ENCODE data around the gene BRD9. TPM values are rescaled to one million over a fixed set of nuclear protein-coding genes. Genes with fewer than 3 reads are reported as not detected.

The BRD9 gene
- total RNA-seq, 1 donor = 35.8 TPM

GRCh38 chr5:875931-876330 lies 16.7 kb downstream of the BRD9 start:
- peaks cover 10% of the 10 kb centered on the region for H3K79me2 ChIP-seq (ENCODE audit: insufficient read depth, low read length)
- DNase-seq (ENCODE audit: insufficient read length, low spot score, missing footprints) = no peak
- H2AFZ ChIP-seq (ENCODE audit: low read length) = no peak overlapping the region
- no peak overlapping the region for H3K27ac ChIP-seq (ENCODE audit: low read depth, low read length)
- no peaks in the 10 kb centered on the region for H3K4me1 ChIP-seq (ENCODE audit: insufficient read depth, low read length)
- no peak for TF ChIP-seq CTCF (IDR thresholded peaks at IDR 0.05; ENCODE audit: extremely low read depth, low read depth, low read length)
- no peaks in the 10 kb centered on the region for H3K27me3 ChIP-seq (ENCODE audit: insufficient read depth, low read length)
- H3K9me3 ChIP-seq (ENCODE audit: low read depth, low read length) = no peaks in the 10 kb centered on the region
- H3K4me2 ChIP-seq (ENCODE audit: insufficient read depth, low read length) = no peak overlapping the region
- no peak overlapping the region for H3K4me3 ChIP-seq (ENCODE audit: insufficient read depth, low read length)
- peaks cover 4% of the 10 kb centered on the region for H4K20me1 ChIP-seq (ENCODE audit: insufficient read depth, low read length)
- peaks cover 69% of the 10 kb centered on the region for H3K36me3 ChIP-seq (ENCODE audit: insufficient read depth, low read length)

GRCh38 chr5:873328-873727 lies 19.3 kb downstream of the BRD9 start:
- H3K4me2 ChIP-seq (ENCODE audit: insufficient read depth, low read length) = no peak overlapping the region
- peaks cover 89% of the 10 kb centered on the region for H3K36me3 ChIP-seq (ENCODE audit: insufficient read depth, low read length)
- H4K20me1 ChIP-seq (ENCODE audit: insufficient read depth, low read length) = peaks cover 7% of the 10 kb centered on the region
- peaks cover 7% of the 10 kb centered on the region for H3K79me2 ChIP-seq (ENCODE audit: insufficient read depth, low read length)
- no peak for TF ChIP-seq CTCF (IDR thresholded peaks at IDR 0.05; ENCODE audit: extremely low read depth, low read depth, low read length)
- no peak overlapping the region for H3K27ac ChIP-seq (ENCODE audit: low read depth, low read length)
- no peaks in the 10 kb centered on the region for H3K27me3 ChIP-seq (ENCODE audit: insufficient read depth, low read length)
- no peaks in the 10 kb centered on the region for H3K4me1 ChIP-seq (ENCODE audit: insufficient read depth, low read length)
- H2AFZ ChIP-seq (ENCODE audit: low read length) = no peak overlapping the region
- H3K4me3 ChIP-seq (ENCODE audit: insufficient read depth, low read length) = no peak overlapping the region
- DNase-seq (ENCODE audit: insufficient read length, low spot score, missing footprints) = no peak
- H3K9me3 ChIP-seq (ENCODE audit: low read depth, low read length) = no peaks in the 10 kb centered on the region

- DNase-seq (ENCODE audit: insufficient read length, low spot score, missing footprints) = no peak
- no peak for TF ChIP-seq CTCF (IDR thresholded peaks at IDR 0.05; ENCODE audit: extremely low read depth, low read depth, low read length)
- Histone ChIP-seq H3K27me3 (ENCODE audit: insufficient read depth, low read length) (no peaks in the 10 kb centered on the region), H3K4me2 (ENCODE audit: insufficient read depth, low read length) (no peak overlapping the region), H3K4me1 (ENCODE audit: insufficient read depth, low read length) (no peaks in the 10 kb centered on the region), H2AFZ (ENCODE audit: low read length) (no peak overlapping the region), H3K9me3 (ENCODE audit: low read depth, low read length) (no peaks in the 10 kb centered on the region), H3K4me3 (ENCODE audit: insufficient read depth, low read length) (no peak overlapping the region), H4K20me1 (ENCODE audit: insufficient read depth, low read length) (peaks cover 7% of the 10 kb centered on the region), H3K36me3 (ENCODE audit: insufficient read depth, low read length) (peaks cover 85% of the 10 kb centered on the region), H3K27ac (ENCODE audit: low read depth, low read length) (no peak overlapping the region), H3K79me2 (ENCODE audit: insufficient read depth, low read length) (peaks cover 7% of the 10 kb centered on the region)
These were observed 20.3 kb downstream of the BRD9 start for GRCh38 chr5:872301-872700.

GRCh38 chr5:871596-872298 lies 20.9 kb downstream of the BRD9 start:
- TF ChIP-seq CTCF (IDR thresholded peaks at IDR 0.05; ENCODE audit: extremely low read depth, low read depth, low read length) = no peak
- H3K4me1 ChIP-seq (ENCODE audit: insufficient read depth, low read length) = no peaks in the 10 kb centered on the region
- no peak overlapping the region for H3K4me2 ChIP-seq (ENCODE audit: insufficient read depth, low read length)
- no peaks in the 10 kb centered on the region for H3K9me3 ChIP-seq (ENCODE audit: low read depth, low read length)
- H3K79me2 ChIP-seq (ENCODE audit: insufficient read depth, low read length) = peaks cover 7% of the 10 kb centered on the region
- H4K20me1 ChIP-seq (ENCODE audit: insufficient read depth, low read length) = peaks cover 7% of the 10 kb centered on the region
- no peaks in the 10 kb centered on the region for H3K27me3 ChIP-seq (ENCODE audit: insufficient read depth, low read length)
- no peak overlapping the region for H2AFZ ChIP-seq (ENCODE audit: low read length)
- no peak for DNase-seq (ENCODE audit: insufficient read length, low spot score, missing footprints)
- H3K27ac ChIP-seq (ENCODE audit: low read depth, low read length) = no peak overlapping the region
- H3K36me3 ChIP-seq (ENCODE audit: insufficient read depth, low read length) = peaks cover 79% of the 10 kb centered on the region
- no peak overlapping the region for H3K4me3 ChIP-seq (ENCODE audit: insufficient read depth, low read length)
